Fibroblast of lung (primary cell): ENCODE data around the gene NT5DC1. TPM values are rescaled to one million over a fixed set of nuclear protein-coding genes. Genes with fewer than 3 reads are reported as not detected.

Experiments
- DNase-seq, 2 donors: peaks; one replicate each; pipeline versions ENCODE4 v3.0.0 to v3.0.0-alpha.2; 2010; ENCODE audit warnings: low read depth in 2 of 2
- H2AFZ ChIP-seq: 2 replicates; pipeline ENCODE4 v1.5.1; 2012; ENCODE audit warnings: low read length, control low read depth, inconsistent platforms
- H3K27ac ChIP-seq: 2 replicates; pipeline ENCODE4 v1.5.1; 2011; ENCODE audit warnings: low read length, control low read depth; ENCODE audit not compliant: insufficient read depth
- H3K27me3 ChIP-seq: 2 replicates; pipeline ENCODE4 v1.5.1; 2011; ENCODE audit warnings: mild to moderate bottlenecking, low read length; ENCODE audit not compliant: control insufficient read depth, insufficient read depth
- H3K36me3 ChIP-seq: 2 replicates; pipeline ENCODE4 v1.5.1; 2011; ENCODE audit warnings: low read length; ENCODE audit not compliant: control insufficient read depth, insufficient read depth
- H3K4me1 ChIP-seq: 2 replicates; pipeline ENCODE4 v1.5.1; 2011; ENCODE audit warnings: low read length; ENCODE audit not compliant: control insufficient read depth, insufficient read depth; ENCODE audit errors: extremely low read depth
- H3K4me2 ChIP-seq: 2 replicates; pipeline ENCODE4 v1.5.1; 2011; ENCODE audit warnings: low read length, control low read depth; ENCODE audit not compliant: insufficient read depth; ENCODE audit errors: extremely low read depth
- H3K4me3 ChIP-seq, 4 experiments: fragments of 200-600 bp in 1 of 4; sonication (generic) in 1 of 4; replicated peaks in 1 of 4; 2 replicates each; pipeline ENCODE4 v1.5.1; 2011 to 2016; ENCODE audit warnings: low read length in 4 of 4, low read depth in 3 of 4, mild to moderate bottlenecking in 3 of 4, control low read depth in 2 of 4, inconsistent platforms in 1 of 4, mixed read lengths in 1 of 4; ENCODE audit not compliant: insufficient read depth in 1 of 4; ENCODE audit errors: control extremely low read depth in 1 of 4
- H3K79me2 ChIP-seq: 2 replicates; pipeline ENCODE4 v1.5.1; 2012; ENCODE audit warnings: mild to moderate bottlenecking, low read length, inconsistent platforms; ENCODE audit not compliant: control insufficient read depth, insufficient read depth
- H3K9ac ChIP-seq: 2 replicates; pipeline ENCODE4 v1.5.1; 2011; ENCODE audit warnings: mild to moderate bottlenecking, low read length, control low read depth; ENCODE audit not compliant: insufficient read depth
- H3K9me3 ChIP-seq: 2 replicates; pipeline ENCODE4 v1.5.1; 2012; ENCODE audit warnings: low read depth, low read length; ENCODE audit not compliant: control insufficient read depth, insufficient read depth
- H4K20me1 ChIP-seq: 2 replicates; pipeline ENCODE4 v1.5.1; 2011; ENCODE audit warnings: low read length; ENCODE audit not compliant: control insufficient read depth, insufficient read depth; ENCODE audit errors: extremely low read depth
- EZH2 ChIP-seq: IDR thresholded peaks from 2 replicates; pipeline ENCODE4 v1.5.1; 2012; ENCODE audit warnings: low read length, control low read depth, mild to moderate bottlenecking; ENCODE audit errors: missing control alignments
- polyA plus RNA-seq, 2 donors: library from polyadenylated mRNA; depleted of rRNA in 1 of 2; stranded (reverse) in 1 of 2; unstranded in 1 of 2; fragments of >200 nt; gene quantifications; 2 replicates each; pipeline ENCODE4 v1.2.1, GENCODE V29; 2011 to 2012; ENCODE audit warnings: missing spikeins in 1 of 2
- total RNA-seq: library from RNA; depleted of rRNA; stranded (reverse); fragments of >200 nt; gene quantifications from 2 replicates; pipeline ENCODE4 v1.2.1, GENCODE V29; 2014
- TF ChIP-seq, protein P1 (sequence below), 2 donors: IDR thresholded peaks in 1 of 2; conservative IDR thresholded peaks in 1 of 2; 1 replicate in 1 of 2; 2 replicates in 1 of 2; pipeline ENCODE4 v1.5.1; 2011 to 2012; ENCODE audit warnings: low read length in 2 of 2, control low read depth in 1 of 2, inconsistent platforms in 1 of 2, low read depth in 1 of 2, mild to moderate bottlenecking in 1 of 2

NT5DC1 gene
- total and polyA plus RNA-seq, 2 donors (not counting 1 experiment from before 2014, with no cell fraction given) = 8.1 to 17.9 TPM

DNA sequence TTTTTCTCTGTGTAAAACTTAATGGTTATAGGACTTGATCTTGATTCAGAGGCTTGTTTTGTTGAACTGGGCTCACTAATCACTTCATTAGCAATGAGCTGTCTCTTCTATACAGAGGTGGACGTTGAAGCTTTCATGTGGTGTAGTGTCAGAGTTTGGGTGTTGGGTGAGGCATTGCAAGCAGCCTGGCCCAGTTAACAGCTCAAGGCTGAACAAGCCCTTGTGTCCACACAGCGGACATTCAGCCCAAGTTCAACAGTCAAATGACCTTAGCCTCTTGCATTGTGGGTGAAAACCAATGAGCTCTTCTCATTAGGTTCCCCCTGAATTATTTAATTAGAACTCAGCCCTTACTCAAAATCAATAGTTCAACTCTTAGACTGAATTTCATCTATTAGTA is 12.7 kb downstream of the NT5DC1 start:
- H3K27ac ChIP-seq = no peak overlapping the region
- no peak overlapping the region for H3K4me2 ChIP-seq
- H3K4me1 ChIP-seq = no peaks in the 10 kb centered on the region
- H3K9ac ChIP-seq = no peak overlapping the region
- TF ChIP-seq, protein P1, sequence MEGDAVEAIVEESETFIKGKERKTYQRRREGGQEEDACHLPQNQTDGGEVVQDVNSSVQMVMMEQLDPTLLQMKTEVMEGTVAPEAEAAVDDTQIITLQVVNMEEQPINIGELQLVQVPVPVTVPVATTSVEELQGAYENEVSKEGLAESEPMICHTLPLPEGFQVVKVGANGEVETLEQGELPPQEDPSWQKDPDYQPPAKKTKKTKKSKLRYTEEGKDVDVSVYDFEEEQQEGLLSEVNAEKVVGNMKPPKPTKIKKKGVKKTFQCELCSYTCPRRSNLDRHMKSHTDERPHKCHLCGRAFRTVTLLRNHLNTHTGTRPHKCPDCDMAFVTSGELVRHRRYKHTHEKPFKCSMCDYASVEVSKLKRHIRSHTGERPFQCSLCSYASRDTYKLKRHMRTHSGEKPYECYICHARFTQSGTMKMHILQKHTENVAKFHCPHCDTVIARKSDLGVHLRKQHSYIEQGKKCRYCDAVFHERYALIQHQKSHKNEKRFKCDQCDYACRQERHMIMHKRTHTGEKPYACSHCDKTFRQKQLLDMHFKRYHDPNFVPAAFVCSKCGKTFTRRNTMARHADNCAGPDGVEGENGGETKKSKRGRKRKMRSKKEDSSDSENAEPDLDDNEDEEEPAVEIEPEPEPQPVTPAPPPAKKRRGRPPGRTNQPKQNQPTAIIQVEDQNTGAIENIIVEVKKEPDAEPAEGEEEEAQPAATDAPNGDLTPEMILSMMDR (conservative IDR thresholded peaks at IDR 0.05 in 1 of 2, IDR thresholded peaks at IDR 0.05 in 1 of 2; ENCODE audit: low read depth in 1 of 2, low read length in 2 of 2) = no peak
- TF ChIP-seq EZH2 = no peak
- no peak for DNase-seq
- H4K20me1 ChIP-seq = no peaks in the 10 kb centered on the region
- H3K9me3 ChIP-seq = no peaks in the 10 kb centered on the region
- no peaks in the 10 kb centered on the region for H3K79me2 ChIP-seq
- H3K36me3 ChIP-seq = no peaks in the 10 kb centered on the region
- no peaks in the 10 kb centered on the region for H3K27me3 ChIP-seq
- H2AFZ ChIP-seq = no peak overlapping the region
- no peak overlapping the region for H3K4me3 ChIP-seq

DNA sequence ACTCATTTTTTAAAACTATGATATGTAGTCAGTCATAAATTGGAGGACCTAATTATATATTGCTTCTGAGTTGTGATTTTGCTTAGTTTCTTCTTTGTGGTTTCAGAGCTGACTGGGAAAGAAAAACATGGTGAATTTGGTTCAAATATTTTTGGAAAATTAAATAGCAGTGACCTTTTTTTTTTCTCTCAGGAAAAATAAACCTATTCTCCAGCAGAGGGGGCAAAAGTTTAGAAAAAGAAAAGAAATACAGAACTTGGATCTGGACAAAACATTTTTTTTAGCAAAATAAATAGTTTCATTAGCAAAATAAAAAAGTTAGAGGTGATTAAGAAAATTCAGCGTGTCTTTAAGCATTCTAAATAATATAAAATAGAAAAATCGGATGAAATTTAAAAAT is 15.1 kb downstream of the NT5DC1 start:
- Histone ChIP-seq H3K79me2 (no peaks in the 10 kb centered on the region), H3K4me3 (no peak overlapping the region), H3K36me3 (no peaks in the 10 kb centered on the region), H3K4me2 (no peak overlapping the region), H3K9me3 (no peaks in the 10 kb centered on the region), H2AFZ (no peak overlapping the region), H3K27me3 (no peaks in the 10 kb centered on the region), H3K4me1 (no peaks in the 10 kb centered on the region), H3K9ac (no peak overlapping the region), H4K20me1 (no peaks in the 10 kb centered on the region), H3K27ac (no peak overlapping the region)
- peak in 1 of 2 donors; percentile 18 for DNase-seq
- TF ChIP-seq EZH2 = no peak
- TF ChIP-seq, protein P1 (conservative IDR thresholded peaks at IDR 0.05 in 1 of 2, IDR thresholded peaks at IDR 0.05 in 1 of 2; ENCODE audit: low read depth in 1 of 2, low read length in 2 of 2) = peak in 1 of 2 donors; percentile 46

DNA sequence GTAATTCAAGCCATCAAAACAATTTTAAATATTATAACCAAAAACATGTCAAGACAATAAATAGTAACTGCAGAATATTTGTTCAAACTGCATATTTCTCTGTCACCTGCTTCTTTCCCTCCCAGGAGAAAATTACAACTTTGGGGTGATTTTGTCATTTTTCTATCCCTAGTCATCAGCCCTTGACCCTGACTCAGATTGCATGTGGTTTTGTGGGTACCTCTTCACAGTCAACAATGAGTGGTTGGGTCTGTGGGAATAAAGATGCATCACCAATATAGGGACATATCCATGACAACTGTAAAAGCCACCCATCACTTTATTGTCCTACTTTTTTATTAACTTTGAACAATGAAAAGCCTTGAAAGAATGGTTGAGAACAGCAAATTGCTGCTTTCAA is 18.0 kb downstream of the NT5DC1 start:
- Histone ChIP-seq H3K4me3 (no peak overlapping the region), H3K36me3 (no peaks in the 10 kb centered on the region), H3K27me3 (no peaks in the 10 kb centered on the region), H3K9me3 (no peaks in the 10 kb centered on the region), H4K20me1 (no peaks in the 10 kb centered on the region), H3K9ac (no peak overlapping the region), H3K27ac (no peak overlapping the region), H2AFZ (no peak overlapping the region), H3K4me1 (no peaks in the 10 kb centered on the region), H3K4me2 (no peak overlapping the region), H3K79me2 (no peaks in the 10 kb centered on the region)
- DNase-seq = peak in 1 of 2 donors; percentile 67
- TF ChIP-seq EZH2 = no peak
- TF ChIP-seq, protein P1 (conservative IDR thresholded peaks at IDR 0.05 in 1 of 2, IDR thresholded peaks at IDR 0.05 in 1 of 2; ENCODE audit: low read depth in 1 of 2, low read length in 2 of 2) = no peak
